Tibial nerve (tissue), 3 donors: ENCODE results near the gene STH.

ENCODE experiments used
- EP300 ChIP-seq, 2 donors: sonication (generic); formaldehyde crosslinking; IDR thresholded peaks; one replicate each; pipeline ENCODE4 v1.6.1; 2017; ENCODE audit warnings: antibody characterized with exemption in 2 of 2, mild to moderate bottlenecking in 1 of 2
- POLR2A ChIP-seq, 2 donors: fragments of 450-650 bp; IDR thresholded peaks; one replicate each; pipeline ENCODE4 v1.6.1; 2017; ENCODE audit warnings: antibody characterized with exemption in 2 of 2, mild to moderate bottlenecking in 2 of 2, moderate library complexity in 2 of 2

DNA sequence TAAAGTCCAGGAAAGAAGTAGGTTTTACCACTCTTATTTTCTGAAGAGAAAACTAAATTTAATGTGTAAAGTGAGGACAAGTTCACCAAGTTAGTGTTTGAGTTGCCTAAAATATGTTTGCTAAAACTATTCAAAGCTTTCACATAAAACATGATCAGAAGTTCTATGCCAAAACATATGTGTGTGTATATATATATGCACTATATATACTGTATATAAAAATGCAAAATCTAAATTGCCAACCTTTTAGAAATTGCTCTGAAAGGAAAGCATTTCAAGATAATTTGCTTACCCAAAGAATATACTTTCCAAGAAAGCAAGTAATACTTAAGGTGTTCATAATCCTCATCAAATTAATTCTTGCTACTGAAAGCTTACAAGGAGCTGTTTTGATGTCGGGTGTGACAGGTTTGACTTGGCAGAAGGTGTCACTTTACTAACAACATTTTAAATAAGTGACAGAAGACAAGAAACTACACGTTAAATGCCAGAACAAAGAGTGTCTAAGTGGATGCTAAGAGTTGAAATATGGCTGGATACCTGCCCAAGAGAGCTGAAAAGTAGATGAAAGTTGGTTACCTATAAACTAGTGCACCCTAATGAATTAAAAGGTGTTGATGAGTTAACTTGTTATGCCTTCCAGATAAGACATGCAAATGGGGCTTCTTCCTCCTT lies 32.3 kb upstream of the STH start:
- no peak for TF ChIP-seq POLR2A (IDR thresholded peaks at IDR 0.05)
- no peak for TF ChIP-seq EP300 (IDR thresholded peaks at IDR 0.05)
